Thyroid gland (tissue), 4 donors: ENCODE results near the gene FKBP2.

Experiments used
- CTCF ChIP-seq, 6 experiments: fragments of 200-600 bp in 3 of 6; fragments of 450-650 bp in 3 of 6; sonication (generic) in 3 of 6; IDR thresholded peaks; one replicate each; pipeline ENCODE4 v1.5.1; 2016 to 2019; ENCODE audit warnings: antibody characterized with exemption in 6 of 6, mild to moderate bottlenecking in 2 of 6, inconsistent platforms in 1 of 6, moderate library complexity in 1 of 6
- POLR2A ChIP-seq, 2 donors: fragments of 450-650 bp; IDR thresholded peaks; one replicate each; pipeline ENCODE4 v1.6.1; 2017; ENCODE audit warnings: antibody characterized with exemption in 2 of 2, mild to moderate bottlenecking in 2 of 2, moderate library complexity in 1 of 2

DNA sequence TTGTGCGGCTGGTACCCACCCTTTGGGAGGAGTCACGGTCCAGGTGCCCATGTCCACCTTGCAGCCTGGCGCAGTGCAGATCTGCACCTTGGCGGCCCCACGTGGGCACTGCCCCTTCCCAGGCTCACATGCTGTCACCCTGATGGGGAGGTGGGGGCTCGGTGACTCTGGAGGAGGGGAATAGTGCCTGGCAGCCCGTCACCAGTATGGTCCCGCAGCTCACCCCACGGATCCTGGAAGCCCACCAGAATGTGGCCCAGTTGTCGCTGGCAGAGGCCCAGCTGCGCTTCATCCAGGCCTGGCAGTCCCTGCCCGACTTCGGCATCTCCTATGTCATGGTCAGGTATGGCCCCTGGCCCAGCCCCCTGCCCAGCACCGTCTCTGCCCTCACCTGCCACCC, 20.1 kb upstream of the FKBP2 start:
- TF ChIP-seq CTCF (IDR thresholded peaks at IDR 0.05) (no peak), POLR2A (IDR thresholded peaks at IDR 0.05) (no peak)
